Measurements from ENCODE around the gene LAMTOR1. TPM values are rescaled to one million over a fixed set of nuclear protein-coding genes. Genes with fewer than 3 reads are reported as not detected.

Gene LAMTOR1
- polyA plus RNA-seq, 6 donors from 2014 or later = 108 to 191 (median 132) TPM

- peaks cover 31 to 33% (median 31%) of the 10 kb centered on the region in 3 donors for H3K4me1 Mint-ChIP-seq
- H3K27ac Mint-ChIP-seq = peak within 1 kb of the TSS; percentile 98 to 100 (median 98)
- peak within 1 kb of the TSS; percentile 89 to 100 (median 96) for H3K4me3 Mint-ChIP-seq
- peaks cover 2 to 19% of the 10 kb centered on the region in 2 donors for H3K36me3 Mint-ChIP-seq
- peaks cover 0 to 7% (median 0%) of the 10 kb centered on the region in 7 donors for H3K9me3 Mint-ChIP-seq
- DNase-seq (peak; percentile 99), ATAC-seq (ENCODE audit: low read depth in 2 of 2) (peak; percentile 85)
- H3K27me3 Mint-ChIP-seq = peaks cover 15 to 24% (median 21%) of the 10 kb centered on the region in 3 donors
Observed at GRCh38 chr11:72112143-72112977, 9.3 kb upstream of the LAMTOR1 start, which contains the start of gene ANAPC15. Gene ANAPC15 (minus strand): TSS chr11:72112695. CDS start chr11:72111276, 1,419 bp downstream.

DNA sequence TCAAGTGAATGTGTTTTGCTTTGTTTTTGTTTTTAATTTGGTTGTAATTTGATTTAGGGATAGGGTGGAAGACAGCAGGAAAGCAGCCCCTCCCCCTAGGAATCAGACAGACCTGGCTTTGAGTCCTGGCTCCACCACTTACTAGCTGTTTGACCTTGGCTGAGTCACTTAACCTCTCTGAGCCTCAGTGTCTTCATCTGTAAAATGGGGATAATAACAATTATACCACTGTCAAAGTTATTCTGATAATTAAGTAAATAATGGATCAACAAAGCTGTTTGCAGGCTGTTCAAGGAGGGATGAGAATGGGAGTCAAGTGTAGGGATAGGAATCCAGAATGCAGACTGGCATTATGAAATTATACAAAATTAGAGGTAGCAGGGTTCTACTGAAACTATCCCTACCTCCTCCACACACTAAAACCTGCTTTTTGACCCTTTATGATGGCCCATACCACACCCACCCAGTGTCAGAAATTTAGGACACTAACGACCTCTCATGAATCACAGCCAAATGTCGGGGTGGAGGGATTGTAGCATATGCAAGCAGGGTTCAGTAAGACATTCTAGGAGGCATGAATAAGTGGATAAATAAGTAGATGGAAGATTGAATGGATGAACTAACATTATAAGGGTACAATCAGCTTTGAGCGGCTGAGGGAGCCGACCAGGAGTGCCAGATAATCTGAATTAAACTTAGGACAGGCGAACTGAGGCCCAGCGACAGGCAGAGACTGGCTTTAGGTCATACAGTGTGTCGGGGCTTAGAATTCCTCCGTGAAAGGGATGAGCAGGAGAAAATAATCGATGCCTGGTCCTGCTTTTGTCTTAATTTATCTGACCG lies 8.4 kb upstream of the LAMTOR1 start:
- peaks cover 31 to 35% (median 31%) of the 10 kb centered on the region in 3 donors for H3K4me1 Mint-ChIP-seq
- H3K9me3 Mint-ChIP-seq = peaks cover 0 to 7% (median 0%) of the 10 kb centered on the region in 7 donors
- DNase-seq = no peak
- peak overlapping the region; percentile 89 to 100 (median 96) for H3K4me3 Mint-ChIP-seq
- peaks cover 5 to 19% of the 10 kb centered on the region in 2 donors for H3K36me3 Mint-ChIP-seq
- H3K27me3 Mint-ChIP-seq = peaks cover 12 to 15% (median 13%) of the 10 kb centered on the region in 3 donors
- H3K27ac Mint-ChIP-seq = peak overlapping the region; percentile 98 to 100 (median 98)
- no peak for ATAC-seq (ENCODE audit: low read depth in 2 of 2)

DNA sequence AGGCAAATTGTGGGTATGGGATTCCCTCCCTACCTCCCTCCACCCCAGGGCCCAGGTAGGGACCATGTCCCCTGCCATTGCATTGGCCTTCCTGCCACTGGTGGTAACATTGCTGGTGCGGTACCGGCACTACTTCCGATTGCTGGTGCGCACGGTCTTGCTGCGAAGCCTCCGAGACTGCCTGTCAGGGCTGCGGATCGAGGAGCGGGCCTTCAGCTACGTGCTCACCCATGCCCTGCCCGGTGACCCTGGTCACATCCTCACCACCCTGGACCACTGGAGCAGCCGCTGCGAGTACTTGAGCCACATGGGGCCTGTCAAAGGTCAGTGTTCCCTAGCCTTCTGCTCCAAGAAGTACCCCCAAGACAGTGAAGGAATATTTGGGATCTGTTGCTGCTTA lies 2.8 kb upstream of the LAMTOR1 start, which contains the start of gene TOMT:
Gene TOMT (plus strand): TSS at position 37 of the 400 bp plus-strand sequence. CDS start 28 bp downstream, at position 65.
- peaks cover 5 to 8% of the 10 kb centered on the region in 2 donors for H3K36me3 Mint-ChIP-seq
- peak within 1 kb of the TSS in 4 of 8 donors; percentile 6 to 91 (median 46) for H3K4me3 Mint-ChIP-seq
- ATAC-seq (ENCODE audit: low read depth in 2 of 2) = no peak
- H3K27me3 Mint-ChIP-seq = no peaks in the 10 kb centered on the region
- DNase-seq = no peak
- peak within 1 kb of the TSS in 4 of 6 donors; percentile 49 to 91 (median 80) for H3K27ac Mint-ChIP-seq
- H3K9me3 Mint-ChIP-seq = peaks cover 0 to 3% (median 0%) of the 10 kb centered on the region in 7 donors
- H3K4me1 Mint-ChIP-seq = peaks cover 34 to 48% (median 39%) of the 10 kb centered on the region in 3 donors

DNA sequence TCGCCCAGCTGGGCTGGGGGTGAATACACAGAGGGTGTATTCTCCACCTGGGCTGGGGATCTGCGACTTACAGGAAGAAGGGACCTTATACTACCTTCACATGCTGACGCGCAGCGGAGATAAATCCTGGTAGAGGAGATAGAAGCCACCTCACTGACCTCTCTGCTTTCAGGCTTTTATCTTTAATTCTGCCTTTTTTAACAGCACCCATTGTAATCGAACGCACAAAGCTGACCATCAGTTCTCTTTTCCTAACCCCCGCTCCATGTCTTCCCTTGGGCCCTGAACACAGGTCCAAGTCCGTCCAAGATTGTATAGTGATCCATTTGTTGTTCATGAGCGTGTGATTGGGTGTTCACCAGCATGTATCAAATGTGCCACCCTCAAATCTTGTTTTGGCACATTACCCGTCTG lies 664 bp upstream of the LAMTOR1 start:
- ATAC-seq (ENCODE audit: low read depth in 2 of 2) (no peak), DNase-seq (no peak)
- peaks cover 0 to 3% (median 0%) of the 10 kb centered on the region in 7 donors for H3K9me3 Mint-ChIP-seq
- H3K36me3 Mint-ChIP-seq = peaks cover 0 to 5% of the 10 kb centered on the region in 2 donors
- H3K27ac Mint-ChIP-seq = peak overlapping the region; percentile 91 to 98 (median 98)
- H3K4me3 Mint-ChIP-seq = peak overlapping the region; percentile 78 to 97 (median 94)
- H3K4me1 Mint-ChIP-seq = peaks cover 38 to 49% (median 45%) of the 10 kb centered on the region in 3 donors
- no peaks in the 10 kb centered on the region for H3K27me3 Mint-ChIP-seq

DNA sequence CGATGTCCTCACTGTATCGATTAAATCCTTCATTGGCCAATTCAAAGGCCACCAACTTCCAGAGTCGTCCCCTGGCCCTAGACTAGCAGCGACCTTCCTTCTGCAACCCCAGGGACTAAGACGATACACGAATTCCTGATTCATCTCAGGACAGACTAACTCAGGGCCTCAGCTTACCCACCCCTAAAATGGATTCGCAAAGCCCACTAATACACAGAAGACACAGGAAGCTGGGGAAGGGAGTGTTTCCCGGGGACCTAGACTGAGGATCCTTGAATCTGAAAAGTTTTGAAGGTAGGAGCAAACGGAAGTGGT lies 509 bp downstream of the LAMTOR1 start:
- no peaks in the 10 kb centered on the region for H3K27me3 Mint-ChIP-seq
- H3K36me3 Mint-ChIP-seq = peaks cover 5 to 7% of the 10 kb centered on the region in 2 donors
- H3K4me3 Mint-ChIP-seq = peak overlapping the region; percentile 78 to 97 (median 94)
- H3K27ac Mint-ChIP-seq = peak overlapping the region; percentile 91 to 98 (median 96)
- H3K9me3 Mint-ChIP-seq = peaks cover 0 to 3% (median 0%) of the 10 kb centered on the region in 7 donors
- peak in 1 of 2 donors; percentile 1 for ATAC-seq (ENCODE audit: low read depth in 2 of 2)
- H3K4me1 Mint-ChIP-seq = peaks cover 43 to 55% (median 48%) of the 10 kb centered on the region in 3 donors
- DNase-seq = no peak

- peaks cover 44 to 51% (median 47%) of the 10 kb centered on the region in 3 donors for H3K4me1 Mint-ChIP-seq
- ATAC-seq (ENCODE audit: low read depth in 2 of 2) (no peak), DNase-seq (no peak)
- H3K27ac Mint-ChIP-seq = peak overlapping the region; percentile 91 to 98 (median 96)
- peak overlapping the region; percentile 78 to 97 (median 94) for H3K4me3 Mint-ChIP-seq
- no peaks in the 10 kb centered on the region for H3K27me3 Mint-ChIP-seq
- peaks cover 0 to 3% (median 0%) of the 10 kb centered on the region in 7 donors for H3K9me3 Mint-ChIP-seq
- peaks cover under 1 to 10% of the 10 kb centered on the region in 2 donors for H3K36me3 Mint-ChIP-seq
Observed at GRCh38 chr11:72102162-72102561, 935 bp downstream of the LAMTOR1 start.

- H3K27ac Mint-ChIP-seq = peak overlapping the region; percentile 38 to 98 (median 88)
- ATAC-seq (ENCODE audit: low read depth in 2 of 2) = no peak
- peaks cover 0 to 10% of the 10 kb centered on the region in 2 donors for H3K36me3 Mint-ChIP-seq
- H3K4me1 Mint-ChIP-seq = peaks cover 44 to 51% (median 47%) of the 10 kb centered on the region in 3 donors
- H3K27me3 Mint-ChIP-seq = no peaks in the 10 kb centered on the region
- peaks cover 0 to 3% (median 0%) of the 10 kb centered on the region in 7 donors for H3K9me3 Mint-ChIP-seq
- DNase-seq = no peak
- peak overlapping the region in 2 of 8 donors; percentile 8 to 91 for H3K4me3 Mint-ChIP-seq
Observed at GRCh38 chr11:72100462-72100861, 2.6 kb downstream of the LAMTOR1 start.

DNA sequence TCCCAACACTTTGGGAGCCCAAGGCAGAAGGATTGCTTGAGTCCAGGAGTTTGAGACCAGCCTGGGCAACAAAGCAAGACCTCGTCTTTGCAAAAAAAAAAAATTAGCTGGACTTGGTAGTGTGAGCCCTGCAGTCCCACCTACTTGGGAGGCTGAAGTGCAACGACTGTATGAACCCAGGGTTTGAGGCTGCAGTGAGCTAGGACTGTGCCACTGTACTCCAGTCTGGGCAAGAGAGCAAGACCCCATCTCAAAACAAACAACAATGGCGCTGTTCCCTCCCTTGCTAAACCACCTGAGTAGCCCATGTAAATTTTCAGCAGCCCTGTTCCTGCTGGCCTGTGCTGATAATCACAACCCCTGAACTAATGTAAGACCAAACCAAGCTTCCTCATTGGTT lies 3.1 kb downstream of the LAMTOR1 start:
- Mint-ChIP-seq H3K4me3 (peak overlapping the region in 2 of 8 donors; percentile 8 to 10), H3K27ac (peak overlapping the region in 2 of 6 donors; percentile 28 to 84), H3K27me3 (no peaks in the 10 kb centered on the region), H3K36me3 (peaks cover 0 to 10% of the 10 kb centered on the region in 2 donors), H3K4me1 (peaks cover 44 to 51% (median 47%) of the 10 kb centered on the region in 3 donors), H3K9me3 (peaks cover 0 to 3% (median 0%) of the 10 kb centered on the region in 7 donors)
- ATAC-seq (ENCODE audit: low read depth in 2 of 2) (no peak), DNase-seq (no peak)

DNA sequence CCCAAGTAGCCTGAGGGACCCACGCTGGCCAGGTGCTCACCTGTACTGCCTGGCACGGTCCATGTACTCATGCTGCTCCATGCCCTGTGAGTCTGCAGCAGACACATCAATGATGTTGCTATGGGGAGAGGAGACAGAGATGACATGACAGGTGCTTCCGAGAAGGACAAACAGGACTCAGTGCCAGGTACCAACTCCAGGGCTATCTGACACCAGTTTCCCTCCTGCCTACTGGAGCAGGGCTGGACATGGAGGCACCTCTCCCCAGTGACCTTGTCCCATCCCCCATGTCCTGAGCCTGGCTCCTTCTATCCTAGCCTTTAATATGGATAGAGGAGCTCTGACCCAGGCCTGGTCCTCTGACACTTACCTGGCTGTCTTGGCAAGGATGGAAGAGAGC lies 4.4 kb downstream of the LAMTOR1 start:
- H3K27me3 Mint-ChIP-seq = no peaks in the 10 kb centered on the region
- H3K9me3 Mint-ChIP-seq = peaks cover 0 to 3% (median 0%) of the 10 kb centered on the region in 7 donors
- DNase-seq = no peak
- peaks cover 39 to 42% (median 39%) of the 10 kb centered on the region in 3 donors for H3K4me1 Mint-ChIP-seq
- no peak overlapping the region for H3K4me3 Mint-ChIP-seq
- ATAC-seq (ENCODE audit: low read depth in 2 of 2) = no peak
- H3K27ac Mint-ChIP-seq = peak overlapping the region in 2 of 6 donors; percentile 15 to 59
- peaks cover 0 to 10% of the 10 kb centered on the region in 2 donors for H3K36me3 Mint-ChIP-seq

DNA sequence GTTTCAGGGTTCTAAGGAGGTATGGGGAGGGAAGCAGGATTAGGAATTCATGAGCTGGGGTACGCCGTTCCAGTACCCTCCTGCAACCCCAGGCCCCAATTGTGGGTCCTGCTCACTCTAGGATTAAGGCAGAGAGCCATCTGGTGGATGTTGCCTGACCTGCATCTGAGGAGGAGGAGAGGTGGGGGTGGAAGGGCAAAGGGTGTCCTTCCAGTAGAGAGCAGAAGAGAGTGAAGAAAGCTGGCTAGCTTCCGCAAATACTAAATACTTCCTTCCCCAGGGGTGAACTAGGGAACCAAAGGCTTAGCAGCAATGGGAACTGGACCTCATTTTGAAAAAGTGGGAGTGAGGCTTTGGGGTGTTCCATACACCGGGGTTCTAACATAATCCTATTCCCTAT lies 11.8 kb downstream of the LAMTOR1 start:
- Mint-ChIP-seq H3K27ac (peak overlapping the region in 5 of 6 donors; percentile 18 to 91 (median 66)), H3K4me1 (peaks cover 16 to 21% (median 20%) of the 10 kb centered on the region in 3 donors), H3K36me3 (peaks cover 0 to 8% of the 10 kb centered on the region in 2 donors), H3K27me3 (no peaks in the 10 kb centered on the region), H3K4me3 (peak overlapping the region in 1 of 8 donors; percentile 14), H3K9me3 (no peaks in the 10 kb centered on the region)
- peak; percentile 98 for ATAC-seq (ENCODE audit: low read depth in 2 of 2)
- peak; percentile 67 for DNase-seq

DNA sequence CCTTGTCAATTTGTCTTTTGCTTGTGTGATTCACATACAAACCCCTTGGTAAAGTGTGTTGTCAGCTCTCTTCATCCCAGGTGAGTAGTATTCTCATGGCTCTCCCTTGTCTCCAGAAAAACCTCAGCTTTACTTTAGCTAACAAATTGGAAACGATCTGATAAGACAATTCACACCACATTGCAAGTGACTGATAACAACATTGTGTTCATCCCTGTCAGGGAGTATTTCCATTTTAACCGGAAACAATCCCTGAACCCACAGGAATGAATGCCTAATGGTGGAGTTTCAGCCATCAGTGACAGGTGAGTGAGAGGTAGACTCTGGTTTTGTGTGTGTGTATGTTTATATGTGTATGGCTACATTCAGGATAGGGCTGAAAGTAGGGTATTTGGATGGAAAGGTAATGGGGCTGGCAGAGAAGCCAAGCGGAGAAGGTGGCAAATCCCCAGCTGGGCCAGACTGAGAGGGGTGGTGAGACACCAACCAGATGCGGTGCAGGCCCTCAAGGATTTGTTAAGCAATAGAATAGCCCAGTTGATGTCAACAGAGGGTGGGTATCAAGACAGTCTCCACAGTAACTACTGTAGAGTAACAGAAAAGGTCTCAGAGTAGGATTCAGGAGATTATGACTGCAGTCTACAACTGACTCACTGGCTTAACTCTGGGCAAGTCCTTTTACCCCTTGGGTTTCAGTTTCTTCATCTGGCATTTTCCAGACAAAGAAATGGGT lies 14.9 kb downstream of the LAMTOR1 start:
- ATAC-seq (ENCODE audit: low read depth in 2 of 2) = no peak
- H3K4me1 Mint-ChIP-seq = peaks cover 20 to 30% (median 20%) of the 10 kb centered on the region in 3 donors
- H3K4me3 Mint-ChIP-seq = no peak overlapping the region
- no peaks in the 10 kb centered on the region for H3K9me3 Mint-ChIP-seq
- H3K27me3 Mint-ChIP-seq = no peaks in the 10 kb centered on the region
- H3K27ac Mint-ChIP-seq = peak overlapping the region in 2 of 6 donors; percentile 36 to 43
- DNase-seq = no peak
- peaks cover 0 to 8% of the 10 kb centered on the region in 2 donors for H3K36me3 Mint-ChIP-seq

- Mint-ChIP-seq H3K27ac (peak overlapping the region in 5 of 6 donors; percentile 21 to 67 (median 51)), H3K4me3 (no peak overlapping the region), H3K27me3 (no peaks in the 10 kb centered on the region), H3K4me1 (peaks cover 18 to 30% (median 18%) of the 10 kb centered on the region in 3 donors), H3K9me3 (no peaks in the 10 kb centered on the region), H3K36me3 (peaks cover 0 to 8% of the 10 kb centered on the region in 2 donors)
- DNase-seq = no peak
- ATAC-seq (ENCODE audit: low read depth in 2 of 2) = no peak
Observed at GRCh38 chr11:72085621-72086351, 17.3 kb downstream of the LAMTOR1 start.

All from naive B cell (primary cell).